PC-9 (cell line): ENCODE data around the gene UBE2C.

Source experiments
- EZH2 ChIP-seq: fragments of 200-600 bp; sonication (generic); IDR thresholded peaks from 2 replicates; pipeline ENCODE4 v1.8.0; 2017; ENCODE audit warnings: antibody characterized with exemption, low read depth
- TF ChIP-seq, protein P1 (sequence below): fragments of 200-600 bp; sonication (generic); conservative IDR thresholded peaks from 2 replicates; pipeline ENCODE4 v1.6.1; 2017; ENCODE audit warnings: mixed run types, antibody characterized with exemption, mild to moderate bottlenecking, moderate library complexity

DNA sequence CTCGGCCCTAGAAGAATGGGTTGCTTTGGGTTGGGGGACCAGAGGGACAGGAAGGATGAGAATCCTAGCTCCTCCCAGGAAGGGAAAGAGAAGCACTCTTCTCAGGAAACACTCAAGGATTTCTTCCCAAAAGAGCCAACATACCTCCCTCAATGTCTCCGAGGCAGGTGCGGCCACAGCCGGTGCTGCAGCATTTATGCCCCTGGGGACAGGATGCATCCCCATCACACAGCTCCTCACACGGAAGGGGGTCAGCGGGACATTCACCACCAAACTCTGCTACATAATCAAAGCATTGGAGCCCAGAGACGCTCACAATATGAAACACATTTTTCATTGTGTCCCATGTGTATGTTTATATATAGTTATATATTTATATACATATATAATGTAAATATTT, 35.5 kb upstream of the UBE2C start:
- TF ChIP-seq, protein P1, sequence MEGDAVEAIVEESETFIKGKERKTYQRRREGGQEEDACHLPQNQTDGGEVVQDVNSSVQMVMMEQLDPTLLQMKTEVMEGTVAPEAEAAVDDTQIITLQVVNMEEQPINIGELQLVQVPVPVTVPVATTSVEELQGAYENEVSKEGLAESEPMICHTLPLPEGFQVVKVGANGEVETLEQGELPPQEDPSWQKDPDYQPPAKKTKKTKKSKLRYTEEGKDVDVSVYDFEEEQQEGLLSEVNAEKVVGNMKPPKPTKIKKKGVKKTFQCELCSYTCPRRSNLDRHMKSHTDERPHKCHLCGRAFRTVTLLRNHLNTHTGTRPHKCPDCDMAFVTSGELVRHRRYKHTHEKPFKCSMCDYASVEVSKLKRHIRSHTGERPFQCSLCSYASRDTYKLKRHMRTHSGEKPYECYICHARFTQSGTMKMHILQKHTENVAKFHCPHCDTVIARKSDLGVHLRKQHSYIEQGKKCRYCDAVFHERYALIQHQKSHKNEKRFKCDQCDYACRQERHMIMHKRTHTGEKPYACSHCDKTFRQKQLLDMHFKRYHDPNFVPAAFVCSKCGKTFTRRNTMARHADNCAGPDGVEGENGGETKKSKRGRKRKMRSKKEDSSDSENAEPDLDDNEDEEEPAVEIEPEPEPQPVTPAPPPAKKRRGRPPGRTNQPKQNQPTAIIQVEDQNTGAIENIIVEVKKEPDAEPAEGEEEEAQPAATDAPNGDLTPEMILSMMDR = no peak
- no peak for TF ChIP-seq EZH2
